Nephron (organoid): ENCODE data around the gene CUX1.
A peak's percentile ranks its signal among the peaks of the same experiment; 100 is the strongest.

ENCODE experiments used
- H3K27ac Mint-ChIP-seq, 3 experiments: 2 replicates each; pipeline ENCODE4 v1.8.0; 2020; ENCODE audit warnings: mixed read lengths in 3 of 3, mild to moderate bottlenecking in 2 of 3, moderate library complexity in 1 of 3
- H3K27me3 Mint-ChIP-seq: 2 replicates; pipeline ENCODE4 v1.8.0; 2021; ENCODE audit warnings: low read depth, mild to moderate bottlenecking, moderate library complexity, mixed read lengths
- H3K36me3 Mint-ChIP-seq: 2 replicates; pipeline ENCODE4 v1.8.0; 2020; ENCODE audit warnings: low read depth, mixed read lengths
- H3K4me1 Mint-ChIP-seq: 2 replicates; pipeline ENCODE4 v1.8.0; 2020; ENCODE audit warnings: mixed read lengths
- H3K4me3 Mint-ChIP-seq, 3 experiments: 2 replicates each; pipeline ENCODE4 v1.8.0; 2020; ENCODE audit warnings: mild to moderate bottlenecking in 3 of 3, mixed read lengths in 3 of 3, moderate library complexity in 2 of 3
- H3K9me3 Mint-ChIP-seq: 2 replicates; pipeline ENCODE4 v1.8.0; 2020; ENCODE audit warnings: mixed read lengths
- TF ChIP-seq, protein P1 (sequence below), 3 experiments: fragments of 200-600 bp; sonication (generic); IDR thresholded peaks; one replicate each; pipeline ENCODE4 v1.5.0; 2021; ENCODE audit warnings: antibody characterized with exemption in 3 of 3; ENCODE audit not compliant: unreplicated experiment in 3 of 3

The CUX1 gene

DNA sequence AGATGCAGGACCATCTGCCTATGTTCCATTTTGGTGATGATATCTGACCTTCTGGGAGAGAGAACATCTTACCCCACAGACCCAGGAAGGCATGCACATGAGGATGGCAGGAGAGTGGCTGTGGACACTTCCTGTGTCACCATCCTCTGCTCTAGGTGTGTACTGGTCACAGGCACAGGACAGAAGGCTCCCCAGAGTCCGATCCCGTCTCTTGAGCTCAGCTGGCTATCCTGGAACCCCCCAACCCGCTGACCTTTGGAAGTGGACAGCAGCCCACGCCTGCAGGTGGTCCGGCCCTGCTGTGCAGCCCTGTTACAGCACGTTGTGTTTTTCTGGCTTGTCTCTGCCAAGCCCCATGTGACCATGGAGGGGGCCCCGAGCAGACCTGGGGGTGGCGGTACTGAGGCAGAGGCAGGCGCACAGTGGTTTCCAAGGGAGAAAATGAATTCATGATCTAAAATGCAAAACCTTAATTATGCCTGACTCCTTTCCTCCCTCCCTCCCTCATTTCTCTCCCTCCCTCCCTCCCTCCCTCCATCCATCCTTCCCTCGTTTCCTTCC lies 178.8 kb downstream of the CUX1 start:
- Mint-ChIP-seq H3K36me3 (no peaks in the 10 kb centered on the region), H3K4me3 (no peak overlapping the region), H3K27me3 (no peaks in the 10 kb centered on the region), H3K27ac (peak overlapping the region in 1 of 3 experiments; percentile 22), H3K9me3 (no peaks in the 10 kb centered on the region), H3K4me1 (peaks cover 34% of the 10 kb centered on the region)
- TF ChIP-seq, protein P1, sequence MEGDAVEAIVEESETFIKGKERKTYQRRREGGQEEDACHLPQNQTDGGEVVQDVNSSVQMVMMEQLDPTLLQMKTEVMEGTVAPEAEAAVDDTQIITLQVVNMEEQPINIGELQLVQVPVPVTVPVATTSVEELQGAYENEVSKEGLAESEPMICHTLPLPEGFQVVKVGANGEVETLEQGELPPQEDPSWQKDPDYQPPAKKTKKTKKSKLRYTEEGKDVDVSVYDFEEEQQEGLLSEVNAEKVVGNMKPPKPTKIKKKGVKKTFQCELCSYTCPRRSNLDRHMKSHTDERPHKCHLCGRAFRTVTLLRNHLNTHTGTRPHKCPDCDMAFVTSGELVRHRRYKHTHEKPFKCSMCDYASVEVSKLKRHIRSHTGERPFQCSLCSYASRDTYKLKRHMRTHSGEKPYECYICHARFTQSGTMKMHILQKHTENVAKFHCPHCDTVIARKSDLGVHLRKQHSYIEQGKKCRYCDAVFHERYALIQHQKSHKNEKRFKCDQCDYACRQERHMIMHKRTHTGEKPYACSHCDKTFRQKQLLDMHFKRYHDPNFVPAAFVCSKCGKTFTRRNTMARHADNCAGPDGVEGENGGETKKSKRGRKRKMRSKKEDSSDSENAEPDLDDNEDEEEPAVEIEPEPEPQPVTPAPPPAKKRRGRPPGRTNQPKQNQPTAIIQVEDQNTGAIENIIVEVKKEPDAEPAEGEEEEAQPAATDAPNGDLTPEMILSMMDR (IDR thresholded peaks at IDR 0.05; ENCODE audit: unreplicated experiment in 3 of 3), result no peak

DNA sequence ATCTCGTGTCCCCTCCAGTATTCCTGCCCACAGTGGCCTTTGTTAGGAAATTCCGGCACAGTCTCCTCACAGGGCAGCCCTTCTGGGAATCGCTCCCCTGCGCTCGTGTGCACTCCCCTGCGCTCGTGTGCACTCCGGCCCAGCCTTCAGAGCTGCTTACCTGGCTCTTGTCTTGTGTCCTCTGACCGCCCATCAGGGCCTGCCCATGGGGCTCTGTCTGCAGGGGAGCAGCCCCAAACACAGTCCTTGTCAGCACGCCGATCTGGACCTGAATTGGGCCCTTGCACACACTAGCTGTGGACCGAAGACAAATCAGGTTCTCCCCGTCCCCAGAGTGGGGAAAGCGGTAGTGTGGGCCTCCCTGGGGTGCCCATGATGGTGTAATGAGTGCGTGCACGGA lies 179.4 kb downstream of the CUX1 start:
- Mint-ChIP-seq H3K4me3 (no peak overlapping the region), H3K36me3 (no peaks in the 10 kb centered on the region)
- TF ChIP-seq, protein P1 (IDR thresholded peaks at IDR 0.05; ENCODE audit: unreplicated experiment in 3 of 3), result no peak

DNA sequence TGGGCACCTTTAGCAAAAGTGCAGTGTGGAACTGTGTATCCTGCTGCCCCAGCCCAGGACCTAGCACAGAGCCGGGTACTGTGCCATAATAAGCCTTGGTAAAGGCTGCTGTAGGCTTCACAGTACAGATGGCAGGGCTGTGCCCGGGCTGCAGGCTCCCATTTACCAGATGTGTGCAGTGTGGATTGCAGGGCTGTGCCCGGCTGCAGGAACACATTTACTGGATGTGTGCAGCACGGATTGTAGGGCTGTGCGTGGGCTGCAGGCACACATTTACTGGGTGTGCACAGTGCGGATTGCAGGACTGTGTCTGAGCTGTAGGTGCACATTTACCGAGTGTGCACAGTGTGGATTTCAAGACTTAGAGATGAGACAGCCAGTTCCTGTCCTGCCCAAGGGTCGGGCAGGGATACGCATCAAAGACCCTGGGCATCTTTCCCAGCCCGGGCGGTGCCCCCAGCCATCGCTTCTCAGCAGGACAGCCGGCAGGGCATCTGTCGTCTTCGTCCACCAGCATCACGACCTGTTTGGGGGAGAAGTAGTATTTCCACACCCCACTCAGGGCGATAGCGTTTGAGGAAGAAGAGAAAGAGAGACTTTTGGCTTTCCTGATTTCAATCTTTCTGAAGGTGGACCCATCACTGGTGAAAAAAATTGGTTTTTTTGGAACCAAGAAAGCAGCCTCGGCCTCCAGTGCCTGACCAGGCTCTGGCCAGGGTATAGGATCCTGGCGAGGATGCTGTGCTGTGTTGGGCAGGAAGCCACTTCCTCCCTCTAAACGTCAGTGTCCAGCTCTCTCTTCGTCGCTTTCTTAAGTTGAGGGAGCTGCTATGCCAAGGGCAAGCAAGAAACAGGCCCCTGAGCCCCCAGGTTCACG lies 180.8 kb downstream of the CUX1 start:
- Mint-ChIP-seq H3K4me3 (no peak overlapping the region), H3K27me3 (peaks cover 2% of the 10 kb centered on the region), H3K4me1 (peaks cover 37% of the 10 kb centered on the region), H3K36me3 (no peaks in the 10 kb centered on the region), H3K27ac (no peak overlapping the region), H3K9me3 (no peaks in the 10 kb centered on the region)
- TF ChIP-seq, protein P1 (IDR thresholded peaks at IDR 0.05; ENCODE audit: unreplicated experiment in 3 of 3), result no peak

More for the DNA sequence above, 179.4 kb downstream of the CUX1 start:
- no peaks in the 10 kb centered on the region for H3K27me3 Mint-ChIP-seq
- H3K4me1 Mint-ChIP-seq, result peaks cover 34% of the 10 kb centered on the region
- H3K9me3 Mint-ChIP-seq, result no peaks in the 10 kb centered on the region
- H3K27ac Mint-ChIP-seq, result peak overlapping the region in 1 of 3 experiments; percentile 22

DNA sequence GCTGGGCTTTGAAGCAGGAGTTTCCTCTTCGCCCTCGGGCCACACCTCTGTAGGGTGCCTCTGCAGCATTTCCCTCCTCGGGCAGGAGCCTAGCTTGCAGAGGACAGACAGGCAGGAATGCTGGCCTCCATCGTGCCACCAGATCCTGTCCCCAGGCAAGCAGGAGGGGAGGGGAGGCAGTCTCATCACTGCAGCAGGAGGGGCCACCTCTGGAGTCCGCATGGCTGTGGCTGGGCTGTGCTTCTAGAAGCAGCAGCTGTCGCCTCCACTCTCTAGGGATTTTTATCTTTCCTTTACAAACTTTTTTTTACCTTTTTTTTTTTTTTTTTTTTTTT lies 181.4 kb downstream of the CUX1 start:
- peaks cover 43% of the 10 kb centered on the region for H3K4me1 Mint-ChIP-seq
- H3K27ac Mint-ChIP-seq, result no peak overlapping the region
- no peaks in the 10 kb centered on the region for H3K9me3 Mint-ChIP-seq

DNA sequence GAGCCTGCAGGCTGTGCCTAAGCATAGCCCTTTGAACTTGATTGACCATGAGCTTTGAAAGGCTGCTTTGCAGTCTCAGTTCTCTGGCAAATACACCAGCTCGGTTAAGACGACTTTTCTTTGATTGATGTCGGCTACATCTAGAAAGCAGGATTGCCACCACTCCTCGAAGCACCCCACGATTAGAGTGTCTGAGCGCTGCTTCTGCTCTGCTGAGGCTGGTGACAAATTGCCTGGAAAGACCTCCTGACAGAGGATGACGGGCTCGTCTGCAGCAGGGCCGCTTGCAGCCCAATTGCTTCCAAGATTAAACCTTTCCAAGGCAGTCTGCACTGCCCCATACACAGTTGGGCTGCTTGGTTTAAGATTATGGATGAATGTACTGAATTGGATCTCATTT lies 182.0 kb downstream of the CUX1 start:
- no peaks in the 10 kb centered on the region for H3K9me3 Mint-ChIP-seq
- peak overlapping the region; percentile 35 to 65 (median 52) for H3K27ac Mint-ChIP-seq
- TF ChIP-seq, protein P1 (IDR thresholded peaks at IDR 0.05; ENCODE audit: unreplicated experiment in 3 of 3), result no peak

More for the DNA sequence above, 181.4 kb downstream of the CUX1 start:
- H3K36me3 Mint-ChIP-seq, result no peaks in the 10 kb centered on the region
- H3K4me3 Mint-ChIP-seq, result no peak overlapping the region
- TF ChIP-seq, protein P1 (IDR thresholded peaks at IDR 0.05; ENCODE audit: unreplicated experiment in 3 of 3), result no peak
- H3K27me3 Mint-ChIP-seq, result peaks cover 3% of the 10 kb centered on the region

More for the DNA sequence above, 182.0 kb downstream of the CUX1 start:
- H3K4me3 Mint-ChIP-seq, result no peak overlapping the region
- H3K4me1 Mint-ChIP-seq, result peaks cover 48% of the 10 kb centered on the region
- no peaks in the 10 kb centered on the region for H3K36me3 Mint-ChIP-seq
- H3K27me3 Mint-ChIP-seq, result peaks cover 4% of the 10 kb centered on the region
